ENCODE data around the gene WASHC4.
"Not testable (repeated sequence)": the region's sequence is repeated elsewhere in the genome, so short reads cannot be mapped to it uniquely, and the experiment has no call there.

Gene WASHC4

GRCh38 chr12:105090361-105090760, 17.2 kb upstream of the WASHC4 start:
- no peak for DNase-seq (ENCODE audit: low read depth)

GRCh38 chr12:105091476-105092206, 15.9 kb upstream of the WASHC4 start:
- DNase-seq (ENCODE audit: low read depth) = no peak

- no peak for DNase-seq (ENCODE audit: low read depth)
These were observed 15.2 kb upstream of the WASHC4 start for GRCh38 chr12:105092336-105092735.

GRCh38 chr12:105095338-105095737, 12.2 kb upstream of the WASHC4 start:
- DNase-seq (ENCODE audit: low read depth) = not testable (repeated sequence)

- DNase-seq (ENCODE audit: low read depth) = no peak
These were observed 8.2 kb upstream of the WASHC4 start for GRCh38 chr12:105099356-105099755.

GRCh38 chr12:105100207-105100985, 7.1 kb upstream of the WASHC4 start:
- DNase-seq (ENCODE audit: low read depth) = no peak

- no peak for DNase-seq (ENCODE audit: low read depth)
These were observed 6.5 kb upstream of the WASHC4 start for GRCh38 chr12:105100998-105101397.

- no peak for DNase-seq (ENCODE audit: low read depth)
These were observed 4.9 kb upstream of the WASHC4 start for GRCh38 chr12:105102673-105103072.

- no peak for DNase-seq (ENCODE audit: low read depth)
These were observed 2.8 kb upstream of the WASHC4 start for GRCh38 chr12:105104762-105105161.

GRCh38 chr12:105106621-105107020, 910 bp upstream of the WASHC4 start:
- DNase-seq (ENCODE audit: low read depth) = no peak

GRCh38 chr12:105107171-105107493, 399 bp upstream of the WASHC4 start:
- DNase-seq (ENCODE audit: low read depth) = peak; percentile 31

- DNase-seq (ENCODE audit: low read depth) = no peak
These were observed 2.1 kb downstream of the WASHC4 start for GRCh38 chr12:105109465-105110212.

- DNase-seq (ENCODE audit: low read depth) = no peak
These were observed 3.3 kb downstream of the WASHC4 start for GRCh38 chr12:105110851-105111250.

- no peak for DNase-seq (ENCODE audit: low read depth)
These were observed 5.6 kb downstream of the WASHC4 start for GRCh38 chr12:105113094-105113493.

- no peak for DNase-seq (ENCODE audit: low read depth)
These were observed 9.4 kb downstream of the WASHC4 start for GRCh38 chr12:105116969-105117368.

GRCh38 chr12:105120551-105120950, 13.0 kb downstream of the WASHC4 start:
- DNase-seq (ENCODE audit: low read depth) = no peak

- no peak for DNase-seq (ENCODE audit: low read depth)
These were observed 30.7 kb downstream of the WASHC4 start for GRCh38 chr12:105138248-105138647.

GRCh38 chr12:105141320-105141922, 33.9 kb downstream of the WASHC4 start:
- no peak for DNase-seq (ENCODE audit: low read depth)

- no peak for DNase-seq (ENCODE audit: low read depth)
These were observed 34.7 kb downstream of the WASHC4 start for GRCh38 chr12:105142259-105142658.

GRCh38 chr12:105156260-105156659, 48.7 kb downstream of the WASHC4 start:
- DNase-seq (ENCODE audit: low read depth) = no peak

- DNase-seq (ENCODE audit: low read depth) = no peak
These were observed 50.1 kb downstream of the WASHC4 start for GRCh38 chr12:105157606-105158005.

- DNase-seq (ENCODE audit: low read depth) = no peak
These were observed 51.3 kb downstream of the WASHC4 start for GRCh38 chr12:105158876-105159275.

GRCh38 chr12:105162174-105162573, 54.6 kb downstream of the WASHC4 start:
- no peak for DNase-seq (ENCODE audit: low read depth)

All from CMK (cell line).